H1 (cell line): ENCODE data around the gene PCYT1A. TPM values are rescaled to one million over a fixed set of nuclear protein-coding genes. Genes with fewer than 3 reads are reported as not detected.
A peak's percentile ranks its signal among the peaks of the same experiment; 100 is the strongest.

Source experiments
- CTCF ChIA-PET: fragments of 300-600 bp; sonication (Branson Sonifier 250); formaldehyde crosslinking; loops from one replicate; lab custom pipeline; 2021; ENCODE audit not compliant: partially characterized antibody; lab: Charles Lee
- POLR2A ChIA-PET: fragments of 300-600 bp; sonication (Branson Sonifier 250); formaldehyde crosslinking; loops from one replicate; lab custom pipeline; 2021; ENCODE audit warnings: inconsistent platforms; ENCODE audit not compliant: partially characterized antibody; lab: Charles Lee
- DNase-seq, 2 experiments: peaks; one replicate each; pipeline versions ENCODE4 v3.0.0 to v3.0.0-alpha.2; 2010 to 2022; ENCODE audit warnings: low spot score in 2 of 2, low read depth in 1 of 2, mixed read lengths in 1 of 2
- FAIRE-seq: peaks from 2 replicates; lab custom pipeline; 2011; peaks lifted over from hg19 to GRCh38; lab: Jason Lieb, UNC
- H2AFZ ChIP-seq: 2 replicates; pipeline ENCODE4 v1.8.1; 2012; ENCODE audit warnings: low read length, inconsistent platforms
- H2AK5ac ChIP-seq: 2 replicates; pipeline ENCODE4 v1.6.1; 2013; ENCODE audit warnings: low read depth, low read length
- H2BK120ac ChIP-seq: replicated peaks from 2 replicates; pipeline ENCODE3; 2013; ENCODE audit warnings: low read depth, low read length, inconsistent platforms
- H2BK12ac ChIP-seq: 2 replicates; pipeline ENCODE4 v1.6.1; 2013; ENCODE audit warnings: low read depth, low read length
- H2BK15ac ChIP-seq: 2 replicates; pipeline ENCODE4 v1.6.1; 2013; ENCODE audit warnings: low read length
- H2BK20ac ChIP-seq: 2 replicates; pipeline ENCODE4 v1.6.1; 2013; ENCODE audit warnings: low read length
- H2BK5ac ChIP-seq: 2 replicates; pipeline ENCODE4 v1.6.1; 2013; ENCODE audit warnings: low read depth, low read length
- H3K14ac ChIP-seq: 2 replicates; pipeline ENCODE4 v1.6.1; 2013; ENCODE audit warnings: inconsistent platforms; ENCODE audit not compliant: insufficient read length
- H3K18ac ChIP-seq: 2 replicates; pipeline ENCODE4 v1.6.1; 2013; ENCODE audit warnings: low read length; ENCODE audit errors: extremely low read depth
- H3K23ac ChIP-seq: 2 replicates; pipeline ENCODE4 v1.6.1; 2013; ENCODE audit warnings: inconsistent platforms; ENCODE audit not compliant: insufficient read length
- H3K23me2 ChIP-seq: 2 replicates; pipeline ENCODE4 v1.6.1; 2013; ENCODE audit warnings: low read depth, low read length
- H3K27ac ChIP-seq: 2 replicates; pipeline ENCODE4 v1.6.1; 2011; ENCODE audit warnings: low read depth, low read length, inconsistent platforms
- H3K27me3 ChIP-seq, 4 experiments: replicated peaks in 1 of 4; 1 replicate in 1 of 4; 2 replicates in 3 of 4; pipeline versions ENCODE4 v1.6.1 to v1.8.1; 2011 to 2013; ENCODE audit warnings: low read length in 3 of 4, mild to moderate bottlenecking in 3 of 4, inconsistent platforms in 2 of 4, mixed read lengths in 2 of 4, moderate library complexity in 1 of 4; ENCODE audit not compliant: control insufficient read depth in 3 of 4, insufficient read depth in 3 of 4; ENCODE audit errors: extremely low read depth in 1 of 4
- H3K36me3 ChIP-seq, 4 experiments: 2 replicates each; pipeline versions ENCODE4 v1.6.1 to v1.8.1; 2011 to 2013; ENCODE audit warnings: mild to moderate bottlenecking in 4 of 4, low read length in 3 of 4, moderate library complexity in 2 of 4, control low read depth in 1 of 4, inconsistent platforms in 1 of 4; ENCODE audit not compliant: insufficient read depth in 4 of 4, control insufficient read depth in 2 of 4
- H3K4ac ChIP-seq: replicated peaks from 2 replicates; pipeline ENCODE3; 2013; ENCODE audit warnings: low read length, low read depth, mixed read lengths, inconsistent platforms; ENCODE audit not compliant: insufficient read length
- H3K4me1 ChIP-seq, 4 experiments: replicated peaks in 1 of 4; 1 replicate in 1 of 4; 2 replicates in 3 of 4; pipeline versions ENCODE4 v1.6.1 to v1.8.1; 2011 to 2013; ENCODE audit warnings: low read length in 3 of 4, inconsistent platforms in 2 of 4, mixed read lengths in 1 of 4; ENCODE audit not compliant: insufficient read depth in 4 of 4, control insufficient read depth in 3 of 4
- H3K4me2 ChIP-seq, 2 experiments: 2 replicates each; pipeline versions ENCODE4 v1.6.1 to v1.8.1; 2011 to 2013; ENCODE audit warnings: low read depth in 2 of 2, low read length in 2 of 2, control low read depth in 1 of 2, inconsistent platforms in 1 of 2, mild to moderate bottlenecking in 1 of 2; ENCODE audit not compliant: insufficient read depth in 1 of 2
- H3K4me3 ChIP-seq, 4 experiments: fragments of 200-600, 300-600 bp in 1 of 4; sonication (generic), shearing (Covaris generic), sonication (Bioruptor Twin) in 1 of 4; 2 replicates each; pipeline versions ENCODE4 v1.5.1 to v1.8.1; 2011 to 2016; ENCODE audit warnings: low read length in 4 of 4, low read depth in 3 of 4, control low read depth in 2 of 4, inconsistent platforms in 2 of 4, mild to moderate bottlenecking in 2 of 4, mixed read lengths in 1 of 4, moderate library complexity in 1 of 4; ENCODE audit not compliant: insufficient read depth in 2 of 4; ENCODE audit errors: extremely low read depth in 1 of 4
- H3K56ac ChIP-seq: replicated peaks from 2 replicates; pipeline ENCODE3; 2013; ENCODE audit warnings: low read depth, mild to moderate bottlenecking, mixed read lengths, low read length, inconsistent platforms; ENCODE audit not compliant: insufficient read length
- H3K79me1 ChIP-seq: 2 replicates; pipeline ENCODE4 v1.6.1; 2013; ENCODE audit warnings: low read depth, low read length, control low read depth
- H3K79me2 ChIP-seq, 2 experiments: 2 replicates each; pipeline versions ENCODE4 v1.6.1 to v1.8.1; 2012 to 2013; ENCODE audit warnings: low read length in 2 of 2, mild to moderate bottlenecking in 2 of 2, inconsistent platforms in 1 of 2; ENCODE audit not compliant: insufficient read depth in 2 of 2, control insufficient read depth in 1 of 2
- H3K9ac ChIP-seq, 4 experiments: replicated peaks in 1 of 4; 1 replicate in 1 of 4; 2 replicates in 3 of 4; pipeline versions ENCODE4 v1.6.1 to v1.8.1; 2011 to 2013; ENCODE audit warnings: low read depth in 3 of 4, low read length in 3 of 4, control low read depth in 2 of 4, mild to moderate bottlenecking in 2 of 4, moderate library complexity in 2 of 4, inconsistent platforms in 1 of 4; ENCODE audit errors: extremely low read depth in 1 of 4
- H3K9me3 ChIP-seq, 2 experiments: 2 replicates each; pipeline versions ENCODE4 v1.6.1 to v1.8.1; 2012 to 2013; ENCODE audit warnings: mild to moderate bottlenecking in 2 of 2, moderate library complexity in 2 of 2, control low read depth in 1 of 2, inconsistent platforms in 1 of 2, low read depth in 1 of 2, low read length in 1 of 2, mixed read lengths in 1 of 2; ENCODE audit not compliant: insufficient read depth in 2 of 2
- H4K20me1 ChIP-seq, 2 experiments: replicated peaks in 1 of 2; 2 replicates each; pipeline versions ENCODE3 to v1.8.1; 2011 to 2013; ENCODE audit warnings: inconsistent platforms in 2 of 2, low read length in 2 of 2, mild to moderate bottlenecking in 1 of 2; ENCODE audit not compliant: insufficient read depth in 2 of 2, control insufficient read depth in 1 of 2
- H4K5ac ChIP-seq: 2 replicates; pipeline ENCODE4 v1.6.1; 2013; ENCODE audit warnings: low read length, low read depth, mixed read lengths, inconsistent platforms; ENCODE audit not compliant: insufficient read length
- H4K8ac ChIP-seq: 2 replicates; pipeline ENCODE4 v1.8.0; 2013; ENCODE audit warnings: mild to moderate bottlenecking, moderate library complexity, low read length, inconsistent platforms; ENCODE audit not compliant: insufficient read depth; ENCODE audit errors: extremely low read depth
- H4K91ac ChIP-seq: replicated peaks from 2 replicates; pipeline ENCODE3; 2013; ENCODE audit warnings: low read length, mixed read lengths, inconsistent platforms; ENCODE audit not compliant: insufficient read length
- CEBPB ChIP-seq: IDR thresholded peaks from 2 replicates; pipeline ENCODE4 v1.6.1; 2012; ENCODE audit warnings: low read depth, low read length
- KDM1A ChIP-seq: fragments of 200-600, 300-600 bp; sonication (generic); IDR thresholded peaks from 2 replicates; pipeline ENCODE4 v1.7.1; 2016; ENCODE audit warnings: mild to moderate bottlenecking, low read length, borderline replicate concordance
- SUZ12 ChIP-seq: fragments of 200-600 bp; sonication (generic); IDR thresholded peaks from 2 replicates; pipeline ENCODE4 v1.6.1; 2012; ENCODE audit warnings: mild to moderate bottlenecking, inconsistent platforms, low read length, moderate library complexity, mixed read lengths
- TBP ChIP-seq: IDR thresholded peaks from 2 replicates; pipeline ENCODE4 v1.6.1; 2011; ENCODE audit warnings: low read depth, low read length, improper control_type of control experiment
- WGBS, 2 experiments: shearing (Covaris generic) in 1 of 2; methylation state at CpG; one replicate each; pipeline versions ENCODE4 v1.1.6 to v1.1.7; 2013 to 2015; ENCODE audit warnings: low lambda C conversion rate in 2 of 2, mixed read lengths in 2 of 2, inconsistent platforms in 1 of 2, low coverage in 1 of 2, missing lambda C conversion rate in 1 of 2; ENCODE audit not compliant: insufficient replicate concordance in 2 of 2, insufficient coverage in 1 of 2, insufficient read length in 1 of 2; ENCODE audit errors: extremely low coverage in 1 of 2, missing lambda C conversion rate in 1 of 2; 5-methylcytosine and 5-hydroxymethylcytosine counted together
- polyA plus RNA-seq, 7 experiments: library from polyadenylated mRNA; depleted of rRNA in 3 of 7; stranded (reverse) in 5 of 7; unstranded in 2 of 7; fragments of >200 nt in 5 of 7; fragments of 200-250 nt in 2 of 7; gene quantifications; 1 replicate in 5 of 7; 2 replicates in 1 of 7; 4 replicates in 1 of 7; pipeline versions ENCODE4 v1.2.1 to v1.2.3, GENCODE V29; 2011 to 2013; ENCODE audit warnings: missing spikeins in 2 of 7, mixed read lengths in 2 of 7
- total RNA-seq: library from RNA; stranded (reverse); fragmentation: NEBNext Ultra II Directional; extraction: Animal tissue kit (Norgen Biotek cat#: 25700); gene quantifications from 2 replicates; pipeline ENCODE4 v1.2.1, GENCODE V29; 2021

Gene PCYT1A
- total and polyA plus RNA-seq, 2 of the 8 experiments (the other 6 are each of a cell fraction or from before 2014, with no cell fraction given): 19.9 to 31.8 TPM

- no peak overlapping the region for H3K23ac ChIP-seq
- no peak overlapping the region for H4K91ac ChIP-seq
- peaks cover 0 to 5% (median 4%) of the 10 kb centered on the region in 4 experiments; a peak in 4 of 7 replicates for H3K4me1 ChIP-seq
- H3K36me3 ChIP-seq: no peaks in the 10 kb centered on the region
- H2BK5ac ChIP-seq: no peak overlapping the region
- peaks cover 4% of the 10 kb centered on the region for H3K79me1 ChIP-seq
- no peak overlapping the region for H2BK15ac ChIP-seq
- ChIA-PET POLR2A (interaction anchor here (1.0 to 1.2 kb wide), 2 partner anchors 8 to 16 kb away, joined by 3 read pairs; no protein-coding TSS in a partner anchor), CTCF (interaction anchor here (1.5 kb wide), 1 partner anchor 10 kb away, joined by 4 read pairs; no protein-coding TSS in a partner anchor)
- no peak overlapping the region for H3K14ac ChIP-seq
- H3K18ac ChIP-seq: no peak overlapping the region
- FAIRE-seq (no peak), DNase-seq (no peak)
- H4K5ac ChIP-seq: no peak overlapping the region
- peaks cover 10% of the 10 kb centered on the region for H3K23me2 ChIP-seq
- H3K27me3 ChIP-seq: no peaks in the 10 kb centered on the region
- H4K20me1 ChIP-seq: peaks cover 0 to 4% of the 10 kb centered on the region in 2 experiments
- H3K27ac ChIP-seq: no peak overlapping the region
- H3K4me3 ChIP-seq: no peak overlapping the region
- no peak overlapping the region for H2AFZ ChIP-seq
- peaks cover 0 to 42% of the 10 kb centered on the region in 2 experiments for H3K79me2 ChIP-seq
- H3K56ac ChIP-seq: no peak overlapping the region
- peak overlapping the region in 1 of 2 experiments; percentile 8; a peak in 2 of 4 replicates for H3K4me2 ChIP-seq
- H3K9me3 ChIP-seq: no peaks in the 10 kb centered on the region
- WGBS, 2 experiments: 30% methylated on average over 3 of the region's 3 CpGs; no CpG with 5 or more reads in 1 of the 2 experiments
- H2BK120ac ChIP-seq: no peak overlapping the region
- no peak overlapping the region for H3K4ac ChIP-seq
- H2BK12ac ChIP-seq: no peak overlapping the region
- H2AK5ac ChIP-seq: no peak overlapping the region
- H3K9ac ChIP-seq: peak overlapping the region in 2 of 4 experiments; percentile 10 to 20; a peak in 2 of 7 replicates
- no peak overlapping the region for H2BK20ac ChIP-seq
- H4K8ac ChIP-seq: no peak overlapping the region
- TF ChIP-seq SUZ12: no peak
- no peak for TF ChIP-seq KDM1A
- TF ChIP-seq CEBPB: no peak
- TF ChIP-seq TBP: no peak
These were observed 3.1 kb downstream of the PCYT1A start for GRCh38 chr3:196284396-196284795.
